ENCODE results near the gene MXRA5.
"Not testable (repeated sequence)": the region's sequence is repeated elsewhere in the genome, so short reads cannot be mapped to it uniquely, and the experiment has no call there.

Gene MXRA5, protein sequence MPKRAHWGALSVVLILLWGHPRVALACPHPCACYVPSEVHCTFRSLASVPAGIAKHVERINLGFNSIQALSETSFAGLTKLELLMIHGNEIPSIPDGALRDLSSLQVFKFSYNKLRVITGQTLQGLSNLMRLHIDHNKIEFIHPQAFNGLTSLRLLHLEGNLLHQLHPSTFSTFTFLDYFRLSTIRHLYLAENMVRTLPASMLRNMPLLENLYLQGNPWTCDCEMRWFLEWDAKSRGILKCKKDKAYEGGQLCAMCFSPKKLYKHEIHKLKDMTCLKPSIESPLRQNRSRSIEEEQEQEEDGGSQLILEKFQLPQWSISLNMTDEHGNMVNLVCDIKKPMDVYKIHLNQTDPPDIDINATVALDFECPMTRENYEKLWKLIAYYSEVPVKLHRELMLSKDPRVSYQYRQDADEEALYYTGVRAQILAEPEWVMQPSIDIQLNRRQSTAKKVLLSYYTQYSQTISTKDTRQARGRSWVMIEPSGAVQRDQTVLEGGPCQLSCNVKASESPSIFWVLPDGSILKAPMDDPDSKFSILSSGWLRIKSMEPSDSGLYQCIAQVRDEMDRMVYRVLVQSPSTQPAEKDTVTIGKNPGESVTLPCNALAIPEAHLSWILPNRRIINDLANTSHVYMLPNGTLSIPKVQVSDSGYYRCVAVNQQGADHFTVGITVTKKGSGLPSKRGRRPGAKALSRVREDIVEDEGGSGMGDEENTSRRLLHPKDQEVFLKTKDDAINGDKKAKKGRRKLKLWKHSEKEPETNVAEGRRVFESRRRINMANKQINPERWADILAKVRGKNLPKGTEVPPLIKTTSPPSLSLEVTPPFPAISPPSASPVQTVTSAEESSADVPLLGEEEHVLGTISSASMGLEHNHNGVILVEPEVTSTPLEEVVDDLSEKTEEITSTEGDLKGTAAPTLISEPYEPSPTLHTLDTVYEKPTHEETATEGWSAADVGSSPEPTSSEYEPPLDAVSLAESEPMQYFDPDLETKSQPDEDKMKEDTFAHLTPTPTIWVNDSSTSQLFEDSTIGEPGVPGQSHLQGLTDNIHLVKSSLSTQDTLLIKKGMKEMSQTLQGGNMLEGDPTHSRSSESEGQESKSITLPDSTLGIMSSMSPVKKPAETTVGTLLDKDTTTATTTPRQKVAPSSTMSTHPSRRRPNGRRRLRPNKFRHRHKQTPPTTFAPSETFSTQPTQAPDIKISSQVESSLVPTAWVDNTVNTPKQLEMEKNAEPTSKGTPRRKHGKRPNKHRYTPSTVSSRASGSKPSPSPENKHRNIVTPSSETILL (N-terminal part only)

DNA sequence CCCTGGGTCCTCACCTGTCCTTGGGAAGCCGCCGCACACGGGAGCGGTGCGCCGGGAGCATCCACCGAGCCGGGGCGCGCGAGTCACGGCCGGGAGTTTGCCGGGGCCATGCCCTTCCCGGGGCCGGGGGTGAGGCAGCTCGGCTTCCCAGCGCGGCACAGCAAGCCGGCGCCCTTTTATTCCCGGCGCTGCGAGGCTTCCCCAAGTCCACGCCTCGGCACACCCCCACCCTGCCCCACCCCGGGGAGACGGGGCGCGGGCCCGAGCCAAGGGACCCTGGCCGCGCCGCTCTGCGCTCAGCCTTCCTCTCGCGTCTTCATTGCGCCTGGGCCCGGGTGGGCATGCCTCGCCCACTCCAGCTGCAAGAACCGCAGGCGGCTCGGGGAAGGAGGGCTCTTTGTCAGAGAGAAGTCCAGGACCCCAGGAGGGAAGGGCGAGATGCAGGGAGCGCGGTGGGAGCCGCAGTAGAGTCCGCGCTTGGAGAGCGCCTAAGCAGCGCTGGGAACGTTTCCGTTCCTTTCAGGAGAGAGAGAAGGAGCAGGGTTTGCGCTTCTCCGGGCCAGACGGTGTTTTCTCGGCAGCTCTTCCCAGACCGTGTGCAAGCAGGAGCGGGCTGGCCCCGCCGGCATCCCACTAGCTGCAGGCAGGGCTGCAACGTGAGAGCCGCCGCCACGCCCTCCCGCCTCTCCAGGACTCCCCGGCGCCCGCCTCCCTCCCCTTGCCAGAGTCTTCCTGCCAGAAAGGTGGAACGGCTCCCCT lies at the start of gene MXRA5:
TSS of gene MXRA5 (minus strand) at position 152 of the 759 bp plus-strand sequence. CDS start 2,819 bp downstream, outside the sequence.
- H3K9me3 Mint-ChIP-seq, result peaks cover 5% of the 10 kb centered on the region
- no peak within 1 kb of the TSS for H3K4me3 Mint-ChIP-seq
- H3K36me3 Mint-ChIP-seq (ENCODE audit: low read depth), result no peaks in the 10 kb centered on the region
- H3K4me1 Mint-ChIP-seq (ENCODE audit: low read depth), result no peaks in the 10 kb centered on the region
- H3K27me3 Mint-ChIP-seq (ENCODE audit: low read depth), result peaks cover 15% of the 10 kb centered on the region
- no peak within 1 kb of the TSS for H3K27ac Mint-ChIP-seq

DNA sequence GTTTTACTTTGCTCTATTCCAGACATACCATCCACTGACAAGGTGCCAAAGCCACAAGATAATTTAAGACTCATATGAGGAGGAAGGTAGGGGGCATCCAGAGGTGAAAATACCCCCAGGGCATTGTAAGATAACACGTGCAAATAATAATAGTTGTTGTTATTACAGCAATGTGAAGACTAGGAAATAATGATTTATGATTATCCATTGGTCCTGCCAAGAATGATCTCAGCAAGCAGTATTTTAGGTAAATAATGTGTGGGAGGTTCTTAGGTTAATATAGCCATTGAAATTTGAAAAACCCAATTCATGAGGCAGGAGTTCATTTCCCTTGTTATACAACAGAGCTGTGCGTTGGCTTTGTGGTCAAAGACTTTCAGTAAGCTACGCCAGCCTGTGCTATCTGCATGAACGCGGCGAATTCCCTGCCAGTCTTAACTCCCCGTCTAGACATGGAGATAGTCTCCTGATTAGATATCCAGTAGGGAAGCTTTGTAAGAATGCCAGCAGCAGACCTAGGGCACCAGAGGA lies 47.2 kb upstream of the MXRA5 start:
- no peaks in the 10 kb centered on the region for H3K27me3 Mint-ChIP-seq (ENCODE audit: low read depth)
- no peaks in the 10 kb centered on the region for H3K4me1 Mint-ChIP-seq (ENCODE audit: low read depth)
- H3K4me3 Mint-ChIP-seq, result no peak overlapping the region
- H3K27ac Mint-ChIP-seq, result no peak overlapping the region
- no peaks in the 10 kb centered on the region for H3K9me3 Mint-ChIP-seq
- no peaks in the 10 kb centered on the region for H3K36me3 Mint-ChIP-seq (ENCODE audit: low read depth)

DNA sequence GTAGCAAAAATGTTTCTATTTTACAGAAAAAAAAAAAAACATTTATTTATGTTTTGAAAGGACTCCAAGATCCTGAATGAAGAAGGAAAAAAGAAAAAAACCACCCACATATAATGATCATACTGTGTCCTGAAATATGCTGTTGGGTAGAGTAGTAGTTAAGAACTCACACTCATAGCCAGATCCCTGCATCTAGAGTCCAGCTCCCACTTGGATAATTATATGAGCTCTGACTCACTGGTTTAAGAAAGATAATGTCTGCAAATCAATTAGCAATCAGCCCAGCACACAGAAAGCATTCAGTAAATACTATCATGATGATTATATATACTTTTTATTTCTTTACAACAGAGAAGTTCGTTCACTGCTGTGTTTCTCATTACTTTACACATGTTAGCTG lies 46.7 kb upstream of the MXRA5 start:
- no peaks in the 10 kb centered on the region for H3K9me3 Mint-ChIP-seq
- no peak overlapping the region for H3K27ac Mint-ChIP-seq
- no peaks in the 10 kb centered on the region for H3K36me3 Mint-ChIP-seq (ENCODE audit: low read depth)
- no peaks in the 10 kb centered on the region for H3K27me3 Mint-ChIP-seq (ENCODE audit: low read depth)
- no peaks in the 10 kb centered on the region for H3K4me1 Mint-ChIP-seq (ENCODE audit: low read depth)
- H3K4me3 Mint-ChIP-seq, result no peak overlapping the region

DNA sequence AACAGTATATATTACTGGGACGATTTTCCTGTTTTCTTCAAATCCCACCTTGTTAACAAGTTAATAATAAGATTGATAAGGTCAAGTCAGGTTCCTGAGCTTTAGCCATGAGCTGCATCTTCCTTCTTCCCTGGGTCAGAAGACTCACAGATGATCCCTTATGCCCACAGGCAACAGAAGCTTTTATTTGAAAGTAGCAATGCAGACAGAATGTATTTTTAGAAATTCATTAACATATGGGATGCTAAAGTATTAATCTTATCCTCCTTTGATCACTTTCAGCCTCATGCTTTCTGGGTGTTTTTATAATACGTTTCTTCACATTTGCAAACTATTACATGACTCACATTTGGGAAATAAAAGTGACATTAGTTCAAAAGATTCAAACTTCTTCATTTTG lies 42.0 kb upstream of the MXRA5 start:
- Mint-ChIP-seq H3K9me3 (no peaks in the 10 kb centered on the region), H3K4me1 (ENCODE audit: low read depth) (no peaks in the 10 kb centered on the region), H3K27me3 (ENCODE audit: low read depth) (no peaks in the 10 kb centered on the region), H3K36me3 (ENCODE audit: low read depth) (no peaks in the 10 kb centered on the region), H3K27ac (no peak overlapping the region), H3K4me3 (no peak overlapping the region)

DNA sequence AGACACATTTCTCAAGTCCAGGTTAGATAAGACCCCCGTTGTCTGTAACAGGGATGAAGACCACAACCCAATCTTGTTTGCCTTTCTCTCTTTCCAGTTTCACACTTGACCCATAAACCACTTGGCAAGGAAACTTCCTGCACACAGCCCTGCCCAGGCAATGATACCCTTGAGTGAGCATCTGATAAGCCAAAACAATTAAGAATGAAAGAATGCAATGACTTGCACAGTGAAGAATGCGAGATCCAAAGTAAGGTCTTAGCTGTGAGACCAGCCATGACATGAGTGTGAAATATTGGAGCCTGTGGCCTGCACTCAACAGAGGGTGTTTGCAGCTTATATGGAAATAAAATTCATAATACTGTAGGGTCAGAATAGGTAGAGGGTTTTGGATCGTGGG lies 37.9 kb upstream of the MXRA5 start:
- H3K4me3 Mint-ChIP-seq, result no peak overlapping the region
- no peaks in the 10 kb centered on the region for H3K4me1 Mint-ChIP-seq (ENCODE audit: low read depth)
- no peaks in the 10 kb centered on the region for H3K36me3 Mint-ChIP-seq (ENCODE audit: low read depth)
- no peaks in the 10 kb centered on the region for H3K27me3 Mint-ChIP-seq (ENCODE audit: low read depth)
- no peak overlapping the region for H3K27ac Mint-ChIP-seq
- no peaks in the 10 kb centered on the region for H3K9me3 Mint-ChIP-seq

DNA sequence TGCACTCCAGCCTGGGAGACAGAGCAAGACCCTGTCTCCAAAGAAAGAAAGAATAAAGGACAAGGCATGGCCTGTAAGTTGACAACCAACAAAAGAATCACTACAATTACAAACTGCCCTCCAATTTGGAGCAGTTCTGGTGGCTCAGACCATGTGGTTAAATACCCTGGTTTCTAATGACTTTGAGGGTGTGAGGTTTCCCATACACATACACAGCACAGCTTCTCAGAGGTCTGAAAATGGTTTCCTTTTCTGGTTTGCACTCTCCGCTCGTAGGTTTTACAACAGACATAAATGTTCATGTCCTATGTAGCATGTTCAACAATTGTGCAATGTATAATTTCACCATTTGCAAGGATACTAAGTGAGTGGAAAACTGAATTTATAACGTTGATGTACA lies 34.2 kb upstream of the MXRA5 start:
- no peaks in the 10 kb centered on the region for H3K36me3 Mint-ChIP-seq (ENCODE audit: low read depth)
- no peak overlapping the region for H3K27ac Mint-ChIP-seq
- H3K4me3 Mint-ChIP-seq, result no peak overlapping the region
- H3K9me3 Mint-ChIP-seq, result peaks cover 4% of the 10 kb centered on the region
- H3K4me1 Mint-ChIP-seq (ENCODE audit: low read depth), result no peaks in the 10 kb centered on the region
- no peaks in the 10 kb centered on the region for H3K27me3 Mint-ChIP-seq (ENCODE audit: low read depth)

DNA sequence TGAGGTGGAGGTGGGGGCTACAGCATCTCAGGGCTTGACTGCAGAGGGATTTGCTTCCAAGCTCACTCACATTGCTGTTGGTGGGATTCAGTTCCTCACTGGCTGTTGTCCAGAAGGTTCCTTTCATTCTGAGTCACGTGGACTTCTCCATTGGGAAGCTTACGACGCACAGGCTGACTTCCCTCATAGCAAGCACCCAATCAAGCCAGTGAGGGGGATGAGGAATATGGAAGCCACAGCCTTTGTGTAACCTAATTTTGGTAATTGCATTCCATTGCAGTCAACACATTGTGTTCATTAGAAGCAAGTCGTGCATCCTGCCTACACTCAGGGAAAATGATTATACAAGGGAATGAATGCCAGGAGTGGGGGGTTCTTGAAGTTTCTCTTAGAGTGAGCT lies 32.7 kb upstream of the MXRA5 start:
- Mint-ChIP-seq H3K27ac (no peak overlapping the region), H3K9me3 (peaks cover 4% of the 10 kb centered on the region), H3K36me3 (ENCODE audit: low read depth) (no peaks in the 10 kb centered on the region), H3K27me3 (ENCODE audit: low read depth) (no peaks in the 10 kb centered on the region), H3K4me3 (no peak overlapping the region), H3K4me1 (ENCODE audit: low read depth) (no peaks in the 10 kb centered on the region)

DNA sequence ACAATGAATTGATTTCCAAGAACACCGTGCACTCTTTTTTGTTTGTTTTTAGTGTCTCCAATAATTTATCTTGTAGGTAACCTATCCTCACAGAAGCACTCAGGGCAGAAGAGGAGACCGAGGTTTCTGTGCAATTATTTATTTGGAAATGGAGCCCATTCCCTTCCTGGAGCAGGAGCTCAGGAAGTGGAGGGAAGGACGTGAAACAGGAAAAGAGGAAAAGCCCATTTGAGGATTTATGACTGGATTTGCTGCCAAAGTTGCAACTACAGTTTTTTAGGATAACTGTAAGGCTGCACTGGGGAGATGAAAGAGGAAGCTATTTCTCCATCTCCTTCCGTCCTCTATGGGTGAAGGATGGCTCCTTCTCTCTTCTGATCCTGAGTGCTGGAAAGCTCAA lies 31.7 kb upstream of the MXRA5 start:
- Mint-ChIP-seq H3K4me1 (ENCODE audit: low read depth) (no peaks in the 10 kb centered on the region), H3K27ac (no peak overlapping the region), H3K27me3 (ENCODE audit: low read depth) (no peaks in the 10 kb centered on the region), H3K9me3 (peaks cover 4% of the 10 kb centered on the region), H3K36me3 (ENCODE audit: low read depth) (no peaks in the 10 kb centered on the region), H3K4me3 (no peak overlapping the region)

DNA sequence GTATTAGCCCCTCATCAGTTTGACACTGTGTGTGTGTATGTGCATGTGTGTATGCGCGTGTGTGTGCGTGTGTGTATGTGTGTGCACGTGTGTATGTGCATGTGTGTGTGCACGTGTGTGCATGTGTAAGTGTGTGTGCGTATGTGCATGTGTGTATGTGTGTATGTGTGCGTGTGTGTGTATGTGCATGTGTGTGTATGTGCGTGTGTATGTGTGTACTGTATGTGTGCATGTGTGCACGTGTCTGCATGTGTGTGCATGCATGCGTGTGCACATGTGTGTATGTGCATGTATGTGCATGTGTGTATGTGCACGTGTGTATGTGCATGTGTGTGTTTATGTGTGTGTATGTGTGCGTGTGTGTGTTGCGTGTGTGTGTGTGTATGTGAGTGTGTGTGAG lies 31.1 kb upstream of the MXRA5 start:
- H3K27ac Mint-ChIP-seq, result no peak overlapping the region
- H3K4me1 Mint-ChIP-seq (ENCODE audit: low read depth), result no peaks in the 10 kb centered on the region
- H3K27me3 Mint-ChIP-seq (ENCODE audit: low read depth), result no peaks in the 10 kb centered on the region
- no peak overlapping the region for H3K4me3 Mint-ChIP-seq
- no peaks in the 10 kb centered on the region for H3K36me3 Mint-ChIP-seq (ENCODE audit: low read depth)
- H3K9me3 Mint-ChIP-seq, result peaks cover 8% of the 10 kb centered on the region

DNA sequence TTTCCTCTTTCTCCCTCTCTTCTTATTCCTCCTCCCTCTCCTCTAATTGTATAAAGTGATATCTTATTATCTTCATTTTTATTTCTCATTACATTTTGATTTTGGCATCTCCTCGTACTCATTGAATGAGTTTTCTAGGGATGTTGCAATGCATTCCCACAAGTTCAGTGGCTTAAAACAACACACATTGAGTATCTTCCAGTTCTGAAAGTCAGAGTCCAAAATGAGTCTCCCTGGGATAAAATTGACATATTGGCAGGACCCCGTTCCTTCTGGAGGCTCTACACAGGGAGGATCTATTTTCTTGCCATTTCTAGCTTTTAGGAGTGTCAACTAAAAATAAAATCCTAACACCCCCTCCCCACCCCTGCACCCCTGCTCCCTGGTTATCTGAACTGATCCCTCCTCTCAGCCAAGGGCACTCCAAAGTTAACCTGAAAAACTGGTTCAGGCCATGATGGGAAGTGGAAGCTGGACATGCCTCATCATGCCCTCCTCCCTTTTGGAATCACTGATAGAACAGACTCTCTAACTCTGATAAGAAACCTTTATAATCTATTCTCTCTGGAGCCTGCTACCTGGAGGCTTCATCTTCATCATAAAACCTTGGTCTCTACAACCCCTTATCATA lies 29.5 kb upstream of the MXRA5 start:
- H3K4me1 Mint-ChIP-seq (ENCODE audit: low read depth); H3K27ac Mint-ChIP-seq; H3K27me3 Mint-ChIP-seq (ENCODE audit: low read depth); H3K4me3 Mint-ChIP-seq; H3K9me3 Mint-ChIP-seq; H3K36me3 Mint-ChIP-seq (ENCODE audit: low read depth): not testable (repeated sequence)

DNA sequence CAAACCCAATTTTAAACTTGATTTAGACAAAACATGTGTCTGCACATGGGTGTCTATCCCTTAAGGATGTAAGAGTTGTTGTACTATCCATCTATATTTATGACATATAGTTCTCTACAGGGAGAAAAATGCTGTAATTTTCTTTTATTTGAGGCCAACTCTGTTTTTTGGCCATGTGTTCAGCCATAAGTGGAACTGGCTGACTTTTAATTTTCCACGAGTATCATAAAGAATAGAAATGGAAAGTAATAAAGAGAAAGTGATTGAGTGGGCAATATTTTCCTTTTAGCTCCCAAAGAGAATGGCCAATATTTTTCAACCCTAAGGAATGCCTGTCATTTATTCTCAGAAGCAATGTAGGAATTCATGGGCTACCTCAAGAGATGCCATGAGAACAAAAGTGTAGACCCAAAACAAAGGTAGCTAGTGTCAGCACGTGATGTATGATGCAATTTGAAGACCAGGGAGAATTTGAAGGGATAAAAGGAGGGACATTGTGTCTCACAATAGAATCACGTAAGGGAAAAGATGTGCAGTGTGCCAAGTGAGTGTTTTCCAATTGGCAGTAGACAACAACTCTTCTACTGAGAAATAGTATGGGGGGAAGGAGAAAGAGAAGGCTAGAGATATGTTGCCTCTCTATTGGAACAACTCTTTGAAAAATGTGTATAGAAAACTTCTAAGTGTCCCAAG lies 27.8 kb upstream of the MXRA5 start:
- no peaks in the 10 kb centered on the region for H3K27me3 Mint-ChIP-seq (ENCODE audit: low read depth)
- no peaks in the 10 kb centered on the region for H3K36me3 Mint-ChIP-seq (ENCODE audit: low read depth)
- no peak overlapping the region for H3K4me3 Mint-ChIP-seq
- H3K27ac Mint-ChIP-seq, result no peak overlapping the region
- no peaks in the 10 kb centered on the region for H3K4me1 Mint-ChIP-seq (ENCODE audit: low read depth)
- H3K9me3 Mint-ChIP-seq, result peaks cover 8% of the 10 kb centered on the region

DNA sequence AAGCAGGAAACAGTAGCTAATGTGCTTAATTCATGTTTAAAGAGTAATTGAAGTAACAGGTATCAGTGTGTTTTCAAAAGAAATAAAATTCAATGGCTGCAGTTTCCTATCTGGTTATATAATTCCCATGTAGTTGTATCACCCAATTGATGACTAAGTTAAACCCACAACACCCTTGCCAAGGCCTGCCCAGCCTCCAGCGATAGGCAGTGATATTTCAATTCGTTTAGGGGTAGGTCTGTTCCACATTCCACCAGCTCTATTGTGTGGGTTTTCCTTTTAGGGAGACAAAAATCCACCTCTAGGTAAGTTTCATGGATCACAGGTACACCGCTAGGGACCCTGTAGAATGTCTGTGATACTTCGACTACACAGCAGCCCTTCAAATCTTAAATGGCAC lies 24.7 kb upstream of the MXRA5 start:
- Mint-ChIP-seq H3K27me3 (ENCODE audit: low read depth) (no peaks in the 10 kb centered on the region), H3K36me3 (ENCODE audit: low read depth) (no peaks in the 10 kb centered on the region), H3K9me3 (peaks cover 4% of the 10 kb centered on the region), H3K27ac (no peak overlapping the region), H3K4me1 (ENCODE audit: low read depth) (no peaks in the 10 kb centered on the region), H3K4me3 (no peak overlapping the region)

DNA sequence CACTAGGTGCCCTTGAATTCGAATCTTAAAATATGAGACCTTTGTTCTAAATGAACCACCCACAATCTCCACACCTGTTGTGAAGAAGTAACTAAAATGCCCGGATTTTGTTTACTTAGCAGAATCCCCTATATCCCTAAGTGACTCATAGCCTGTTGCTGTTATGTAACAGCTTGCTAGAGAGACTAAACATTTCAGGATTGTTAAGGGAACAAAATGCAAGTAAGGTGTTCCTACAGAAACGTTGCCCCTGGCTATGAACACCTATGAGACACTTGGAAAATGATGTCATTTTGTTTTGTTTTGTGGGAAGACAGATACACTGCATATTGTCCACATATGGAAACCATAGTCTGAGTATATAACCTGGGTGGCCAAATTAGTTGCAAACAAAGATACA lies 24.2 kb upstream of the MXRA5 start:
- no peaks in the 10 kb centered on the region for H3K27me3 Mint-ChIP-seq (ENCODE audit: low read depth)
- H3K4me3 Mint-ChIP-seq, result no peak overlapping the region
- no peaks in the 10 kb centered on the region for H3K36me3 Mint-ChIP-seq (ENCODE audit: low read depth)
- no peaks in the 10 kb centered on the region for H3K4me1 Mint-ChIP-seq (ENCODE audit: low read depth)
- H3K9me3 Mint-ChIP-seq, result peaks cover 4% of the 10 kb centered on the region
- H3K27ac Mint-ChIP-seq, result no peak overlapping the region
